KBM-7 (cell line): ENCODE measurements around the gene XCR1.
"Not testable (repeated sequence)": the region's sequence is repeated elsewhere in the genome, so short reads cannot be mapped to it uniquely, and the experiment has no call there.

Source experiments
- DNase-seq: peaks from one replicate; pipeline ENCODE4 v3.0.0-alpha.2; 2015
- in situ Hi-C: fragments of 300-500 bp; cut with MboI; formaldehyde crosslinking; loops from 2 replicates; pipeline ENCODE4 v1.14.3; 2020; ENCODE audit warnings: low sequenced_read_pairs, low pct_unique_long_range_greater_than_20kb, mixed read lengths

The XCR1 gene

DNA sequence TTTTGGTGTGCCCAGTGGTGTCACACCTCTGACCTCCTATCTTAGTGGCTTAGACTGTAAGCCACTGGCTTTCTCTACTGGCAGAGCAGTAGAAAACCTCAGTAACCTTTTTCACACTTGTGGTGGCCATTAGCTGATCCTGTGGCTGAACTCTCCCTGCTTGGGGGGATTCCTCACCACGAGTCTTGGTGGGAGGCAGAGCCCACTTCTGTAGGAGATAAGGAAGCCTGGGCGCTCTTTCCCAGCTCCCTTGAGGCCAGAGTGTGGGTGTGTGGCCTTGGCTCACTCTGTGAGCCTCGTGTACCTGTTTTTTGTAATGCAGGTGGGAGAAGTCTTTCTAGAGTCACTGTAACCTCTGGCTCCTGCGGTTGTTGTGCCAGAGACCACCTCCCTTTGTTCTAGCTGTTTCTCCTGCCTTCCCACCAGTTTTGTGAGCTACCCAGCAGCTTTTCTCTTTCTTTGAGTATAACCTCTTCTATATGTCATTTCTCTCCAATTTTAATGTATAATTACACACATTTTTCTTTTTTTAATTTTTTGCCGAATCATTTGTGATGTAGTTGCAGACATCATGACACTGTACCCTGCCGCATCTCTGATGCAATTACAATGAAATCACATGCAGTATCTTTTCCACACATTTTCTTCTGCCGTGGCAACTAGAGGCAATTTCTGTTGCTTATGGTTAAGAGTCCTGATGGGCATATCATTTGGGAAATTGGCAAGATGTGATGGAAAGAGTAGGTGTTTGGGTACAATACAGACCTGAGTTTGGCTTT lies 13.8 kb downstream of the XCR1 start:
- DNase-seq: no peak
- in situ Hi-C loops: no loop called here

DNA sequence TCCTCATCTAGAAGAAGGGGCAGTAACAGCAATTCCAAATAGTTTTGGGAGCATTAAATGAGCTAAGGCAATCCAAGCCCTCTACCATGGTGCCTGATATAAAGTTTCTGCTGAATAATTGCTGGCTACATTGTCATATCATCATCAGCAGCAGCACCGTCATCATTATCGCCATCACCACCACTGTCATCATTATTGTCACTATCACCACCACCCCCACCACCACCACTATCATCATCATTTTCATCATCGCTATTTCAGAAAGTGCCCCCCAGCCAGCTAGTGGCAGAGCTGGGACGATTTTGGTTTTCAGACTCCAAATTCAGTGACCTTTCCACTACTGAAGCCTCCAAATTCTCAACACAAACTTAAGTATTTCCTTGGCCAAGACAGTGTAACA lies 15.0 kb downstream of the XCR1 start:
- in situ Hi-C loops: no loop called here
- no peak for DNase-seq

DNA sequence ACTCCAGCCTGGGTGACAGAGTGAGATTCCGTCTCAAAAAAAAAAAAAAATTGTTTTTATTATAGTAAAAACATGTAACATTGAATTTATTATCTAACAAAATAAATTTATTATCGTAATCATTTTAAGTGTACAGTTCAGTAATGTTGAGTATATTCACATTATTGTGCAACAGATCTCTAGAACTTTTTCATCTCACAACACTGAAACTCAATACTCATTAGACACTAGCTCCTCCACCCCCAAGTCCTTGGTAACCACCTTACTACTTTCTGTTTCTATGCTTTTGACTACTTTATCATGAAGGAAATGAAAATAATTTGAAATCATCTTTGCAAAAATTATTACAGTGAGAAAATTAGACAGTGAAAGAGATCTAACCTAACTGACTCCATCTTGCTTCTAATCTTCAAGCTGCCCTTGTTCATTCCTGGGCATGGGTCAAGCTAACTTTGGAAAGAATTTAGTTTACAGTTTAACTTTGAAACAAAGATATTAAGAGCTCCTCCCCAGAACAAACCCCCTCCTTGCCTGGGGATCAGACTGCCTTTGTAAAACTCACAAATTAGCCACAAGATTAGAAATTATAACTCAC lies 16.7 kb downstream of the XCR1 start:
- in situ Hi-C loops: no loop called here
- DNase-seq: no peak

GRCh38 chr3:46008058-46008457 lies 19.2 kb downstream of the XCR1 start:
- in situ Hi-C loops: no loop called here
- no peak for DNase-seq

- in situ Hi-C loops: no loop called here
- no peak for DNase-seq
Measured at GRCh38 chr3:46007280-46007679, 20.0 kb downstream of the XCR1 start.

- in situ Hi-C loops: no loop called here
Measured at GRCh38 chr3:46006238-46007032, 20.8 kb downstream of the XCR1 start.

GRCh38 chr3:46003706-46004105 lies 23.6 kb downstream of the XCR1 start:
- in situ Hi-C loops, DNase-seq: not testable (repeated sequence)

More at GRCh38 chr3:46006238-46007032, 20.8 kb downstream of the XCR1 start:
- DNase-seq: no peak

GRCh38 chr3:46001178-46001577 lies 26.1 kb downstream of the XCR1 start:
- no peak for DNase-seq
- in situ Hi-C loops: no loop called here

DNA sequence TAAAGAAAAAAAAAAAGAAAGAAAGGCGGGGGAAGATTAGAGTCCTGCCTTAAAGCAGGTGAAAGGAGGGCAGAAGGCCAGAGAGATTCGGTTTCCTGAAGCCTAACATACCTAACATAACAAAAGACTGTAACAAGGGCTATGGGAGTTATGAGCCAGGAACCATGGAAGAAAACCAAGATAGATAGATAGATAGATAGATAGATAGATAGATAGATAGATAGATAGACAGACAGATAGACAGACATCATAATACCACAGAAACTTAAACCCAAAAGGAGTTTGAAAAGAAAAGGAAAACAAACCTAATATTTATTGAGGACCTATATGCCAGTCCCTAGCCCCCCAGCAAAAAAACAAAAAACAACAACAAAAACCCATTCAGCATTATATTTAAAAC lies 29.3 kb downstream of the XCR1 start:
- DNase-seq: no peak
- in situ Hi-C loops: no loop called here

- in situ Hi-C loops, DNase-seq: not testable (repeated sequence)
Measured at GRCh38 chr3:45997499-45997898, 29.8 kb downstream of the XCR1 start.

GRCh38 chr3:45995236-45996192 lies 31.8 kb downstream of the XCR1 start, which contains the start of gene FYCO1:
Gene FYCO1 (minus strand): TSS chr3:45995824. CDS start chr3:45984910, 10,914 bp downstream.
- in situ Hi-C loops: no loop called here
- DNase-seq: peak; percentile 89

GRCh38 chr3:45994419-45995235 lies 32.7 kb downstream of the XCR1 start:
- in situ Hi-C loops: no loop called here
- DNase-seq: peak; percentile 46

DNA sequence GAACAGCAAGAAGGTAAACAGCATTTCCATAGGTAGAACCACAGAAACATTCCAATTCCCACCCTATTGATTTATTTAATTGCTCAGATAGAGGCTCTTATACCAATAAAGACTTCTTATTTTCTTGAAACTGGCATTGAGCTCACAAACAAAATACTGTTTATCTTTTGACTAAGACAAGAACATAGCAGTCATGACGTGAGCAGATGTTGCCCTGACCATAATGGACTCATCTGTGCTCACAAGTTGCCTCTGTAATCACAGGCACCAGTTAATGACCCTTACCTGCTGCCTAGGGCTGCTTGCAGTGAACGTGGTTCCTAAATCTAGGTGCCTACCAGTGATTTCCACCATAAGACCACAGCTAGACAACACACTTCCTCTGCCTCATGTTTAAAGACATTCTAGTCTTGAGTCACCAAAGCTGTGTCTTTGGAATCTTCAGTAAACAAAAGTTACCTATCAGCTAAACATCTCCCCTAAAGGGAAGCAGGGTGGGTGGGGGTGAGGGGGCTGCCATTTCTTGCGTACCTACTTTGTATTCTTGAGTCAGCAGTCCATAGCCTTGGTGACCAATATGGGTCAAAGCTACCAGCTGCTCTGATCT lies 33.8 kb downstream of the XCR1 start:
- no peak for DNase-seq
- in situ Hi-C loops: no loop called here

DNA sequence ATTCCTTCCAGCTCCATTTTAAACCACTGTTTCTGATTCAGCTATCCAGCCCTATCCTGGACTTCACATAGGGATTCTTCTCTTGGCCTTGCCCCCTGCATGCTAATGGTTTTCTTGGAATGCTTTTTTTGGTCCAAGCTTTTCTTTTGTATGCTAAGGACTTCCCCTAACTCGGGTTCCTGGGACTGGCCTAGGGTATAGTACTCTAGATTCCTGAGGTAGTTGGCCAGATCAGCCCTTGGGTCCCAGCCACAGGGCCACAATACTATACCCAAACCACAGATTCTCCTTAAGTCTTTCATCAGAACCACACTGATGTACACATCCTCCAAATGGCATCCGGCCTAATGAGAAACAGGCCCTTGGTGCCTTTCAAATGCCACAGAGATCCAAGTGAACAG lies 34.5 kb downstream of the XCR1 start:
- DNase-seq: no peak

GRCh38 chr3:45992133-45992729 lies 35.1 kb downstream of the XCR1 start:
- in situ Hi-C loops: no loop called here
- no peak for DNase-seq

More for the DNA sequence above, 34.5 kb downstream of the XCR1 start:
- in situ Hi-C loops: no loop called here

- in situ Hi-C loops: no loop called here
- no peak for DNase-seq
Measured at GRCh38 chr3:45991341-45991740, 35.9 kb downstream of the XCR1 start.

DNA sequence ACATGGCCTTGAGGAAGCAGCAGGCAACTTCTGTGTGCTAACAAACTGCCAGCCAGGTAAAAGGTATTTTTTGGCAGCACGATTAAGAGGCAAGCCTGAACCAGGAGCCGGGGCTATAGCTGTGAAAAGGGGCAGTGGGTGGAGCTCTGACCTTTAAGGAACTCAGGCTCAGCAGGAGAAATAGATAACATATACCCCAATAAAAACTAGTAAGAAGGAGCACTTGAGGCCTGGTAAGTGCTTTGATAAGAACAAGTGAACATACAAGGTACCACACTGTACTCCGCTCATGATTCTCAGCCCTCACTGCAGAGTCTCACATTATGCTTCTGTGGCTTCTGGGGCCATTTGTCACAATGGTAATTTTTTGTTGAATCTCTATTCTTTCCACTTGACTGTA lies 37.1 kb downstream of the XCR1 start:
- no peak for DNase-seq
- in situ Hi-C loops: no loop called here
